ENCODE results near the gene YBX1. TPM values are rescaled to one million over a fixed set of nuclear protein-coding genes. Genes with fewer than 3 reads are reported as not detected.

The YBX1 gene
- total and polyA plus RNA-seq, 2 of the 13 experiments (the other 11 are each of a cell fraction or from before 2014, with no cell fraction given), result 339 to 628 TPM

DNA sequence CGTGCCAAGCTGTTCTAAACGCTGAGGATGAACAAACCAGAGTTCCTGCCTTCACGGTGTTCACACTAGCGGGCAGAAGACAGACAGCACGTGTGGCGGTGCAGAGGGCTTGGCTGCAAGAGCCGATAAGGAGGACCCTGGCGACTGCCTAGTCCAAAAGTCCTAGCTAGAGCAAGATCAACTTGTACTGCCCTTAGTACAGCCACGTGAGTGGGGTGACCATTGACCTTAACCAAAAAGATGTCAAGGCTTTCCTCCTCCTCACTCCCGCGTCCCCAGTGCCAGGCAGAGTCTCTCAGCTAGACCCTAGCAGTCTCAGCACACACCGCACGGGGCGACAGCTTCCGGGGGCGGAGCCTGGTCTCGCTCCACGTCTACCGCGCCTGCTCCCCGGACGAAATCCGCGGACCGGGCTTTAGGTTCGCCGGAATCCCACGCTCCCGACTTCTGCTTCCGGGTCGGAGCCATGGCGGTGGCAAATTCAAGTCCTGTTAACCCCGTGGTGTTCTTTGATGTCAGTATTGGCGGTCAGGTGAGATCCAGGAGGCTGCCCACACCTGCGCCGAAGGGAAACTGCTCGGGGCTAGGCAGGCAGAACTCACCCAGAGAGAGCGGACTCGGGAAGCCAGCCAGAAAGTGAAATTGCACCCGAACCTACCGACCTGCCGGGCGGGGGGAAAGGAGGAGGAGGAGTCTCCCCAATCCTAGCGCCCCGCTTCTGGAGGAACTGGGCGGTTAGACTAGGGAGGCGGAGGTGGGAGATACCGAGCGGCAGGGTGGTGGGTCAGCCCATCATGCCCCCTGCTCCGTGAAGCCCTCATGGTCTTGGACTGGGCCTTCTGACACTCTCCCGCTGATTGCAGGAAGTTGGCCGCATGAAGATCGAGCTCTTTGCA lies 24.0 kb upstream of the YBX1 start, which contains the start of gene PPIH (continued):
- TF ChIP-seq ZBTB40 (IDR thresholded peaks at IDR 0.05) (peak; percentile 78), ZBTB40 (CRISPR knock-in tag; IDR thresholded peaks at IDR 0.05) (peak; percentile 82), CC2D1A (CRISPR knock-in tag; IDR thresholded peaks at IDR 0.05) (0 out of 2 replicates have a peak, but pooled peaks have one; percentile 39), MYNN (CRISPR knock-in tag; IDR thresholded peaks at IDR 0.05; ENCODE audit: low read depth) (no peak; the same call in 1 of the 2 replicates), SOX6 (IDR thresholded peaks at IDR 0.05) (no peak), SOX6 (CRISPR knock-in tag; IDR thresholded peaks at IDR 0.05) (peak; percentile 69; the same call in 1 of the 2 replicates), MTF2 (CRISPR knock-in tag; IDR thresholded peaks at IDR 0.05; ENCODE audit: borderline replicate concordance) (peak; percentile 83; the same call in 1 of the 2 replicates), SMYD3 (CRISPR knock-in tag; IDR thresholded peaks at IDR 0.05) (peak; percentile 84), ZSCAN20 (CRISPR knock-in tag; IDR thresholded peaks at IDR 0.05; ENCODE audit: borderline replicate concordance) (no peak), SIN3B (IDR thresholded peaks at IDR 0.05; ENCODE audit: low read length) (peak; percentile 96), ZFP36 (IDR thresholded peaks at IDR 0.05; ENCODE audit: borderline replicate concordance, low read depth, low read length, partially characterized antibody) (no peak), ZNF18 (CRISPR knock-in tag; IDR thresholded peaks at IDR 0.05; ENCODE audit: insufficient replicate concordance) (peak; percentile 98), NCOR1 (IDR thresholded peaks at IDR 0.05; ENCODE audit: borderline replicate concordance, low read length) (no peak), KLF12 (CRISPR knock-in tag; IDR thresholded peaks at IDR 0.05; ENCODE audit: borderline replicate concordance) (0 out of 2 replicates have a peak, but pooled peaks have one; percentile 27), ATRX (CRISPR knock-in tag; IDR thresholded peaks at IDR 0.05; ENCODE audit: borderline replicate concordance) (no peak), ZNF230 (CRISPR knock-in tag; IDR thresholded peaks at IDR 0.05) (0 out of 2 replicates have a peak, but pooled peaks have one; percentile 53), HNF4A (CRISPR knock-in tag; IDR thresholded peaks at IDR 0.05) (peak; percentile 60), RFXAP (CRISPR knock-in tag; IDR thresholded peaks at IDR 0.05; ENCODE audit: borderline replicate concordance) (no peak), ZNF121 (CRISPR knock-in tag; IDR thresholded peaks at IDR 0.05) (peak; percentile 99)

Measured in HepG2 (cell line).